Neuronal stem cell (in vitro differentiated cells): ENCODE results near the gene ADGRL3.

Experiments used
- DNase-seq: peaks from one replicate; pipeline ENCODE4 v3.0.0-alpha.2; 2013; ENCODE audit warnings: low spot score
- H2AFZ ChIP-seq: one replicate; pipeline ENCODE4 v1.6.1; 2013; ENCODE audit warnings: mild to moderate bottlenecking, low read length, inconsistent platforms
- H2AK5ac ChIP-seq: 2 replicates; pipeline ENCODE4 v1.6.1; 2013; ENCODE audit warnings: low read depth, mild to moderate bottlenecking, inconsistent platforms, low read length, moderate library complexity, mixed read lengths
- H2BK120ac ChIP-seq: 2 replicates; pipeline ENCODE4 v1.6.1; 2013; ENCODE audit warnings: low read depth, mild to moderate bottlenecking, inconsistent platforms, low read length, moderate library complexity, mixed read lengths
- H2BK12ac ChIP-seq: one replicate; pipeline ENCODE4 v1.6.1; 2013; ENCODE audit warnings: low read length, inconsistent platforms
- H2BK15ac ChIP-seq: 2 replicates; pipeline ENCODE4 v1.6.1; 2013; ENCODE audit warnings: mild to moderate bottlenecking, low read length, inconsistent platforms, mixed read lengths
- H2BK5ac ChIP-seq: one replicate; pipeline ENCODE4 v1.6.1; 2013; ENCODE audit warnings: inconsistent platforms, mild to moderate bottlenecking, low read length, moderate library complexity
- H3K14ac ChIP-seq: one replicate; pipeline ENCODE4 v1.6.1; 2013; ENCODE audit warnings: low read length, inconsistent platforms
- H3K18ac ChIP-seq: 2 replicates; pipeline ENCODE4 v1.6.1; 2013; ENCODE audit warnings: low read length, inconsistent platforms
- H3K23ac ChIP-seq: 2 replicates; pipeline ENCODE4 v1.6.1; 2013; ENCODE audit warnings: low read depth, mild to moderate bottlenecking, mixed read lengths, low read length, inconsistent platforms; ENCODE audit not compliant: poor library complexity
- H3K27ac ChIP-seq: replicated peaks from 3 replicates; pipeline ENCODE4 v1.5.1; 2013; ENCODE audit warnings: low read length, inconsistent platforms
- H3K27me3 ChIP-seq, 3 experiments: 2 replicates each; pipeline ENCODE4 v1.6.1; 2013; ENCODE audit warnings: low read length in 3 of 3, mild to moderate bottlenecking in 2 of 3, inconsistent platforms in 1 of 3, low read depth in 1 of 3, mixed read lengths in 1 of 3, moderate library complexity in 1 of 3; ENCODE audit not compliant: control insufficient read depth in 3 of 3, insufficient read depth in 3 of 3
- H3K36me3 ChIP-seq, 2 donors: replicated peaks in 1 of 2; 2 replicates each; pipeline ENCODE4 v1.6.1; 2013; ENCODE audit warnings: low read length in 2 of 2; ENCODE audit not compliant: control insufficient read depth in 2 of 2, insufficient read depth in 2 of 2
- H3K4ac ChIP-seq: 2 replicates; pipeline ENCODE4 v1.6.1; 2013; ENCODE audit warnings: inconsistent platforms, mild to moderate bottlenecking, low read length, moderate library complexity
- H3K4me1 ChIP-seq, 2 donors: 1 replicate in 1 of 2; 2 replicates in 1 of 2; pipeline ENCODE4 v1.6.1; 2013; ENCODE audit warnings: low read length in 2 of 2, low read depth in 1 of 2; ENCODE audit not compliant: control insufficient read depth in 2 of 2, insufficient read depth in 1 of 2
- H3K4me2 ChIP-seq: one replicate; pipeline ENCODE4 v1.6.1; 2013; ENCODE audit warnings: mild to moderate bottlenecking, low read length, inconsistent platforms; ENCODE audit not compliant: insufficient read depth, poor library complexity, severe bottlenecking
- H3K4me3 ChIP-seq, 2 donors: 2 replicates each; pipeline ENCODE4 v1.5.1; 2013; ENCODE audit warnings: low read length in 2 of 2, mild to moderate bottlenecking in 2 of 2, inconsistent platforms in 1 of 2, moderate library complexity in 1 of 2
- H3K79me1 ChIP-seq: one replicate; pipeline ENCODE4 v1.6.1; 2013; ENCODE audit warnings: low read depth, mild to moderate bottlenecking, inconsistent platforms, low read length, moderate library complexity
- H3K9ac ChIP-seq: one replicate; pipeline ENCODE4 v1.6.1; 2013; ENCODE audit warnings: mild to moderate bottlenecking, low read depth, low read length, inconsistent platforms; ENCODE audit not compliant: poor library complexity
- H3K9me3 ChIP-seq, 2 donors: replicated peaks in 1 of 2; 2 replicates each; pipeline versions ENCODE3 to v1.6.1; 2013; ENCODE audit warnings: low read length in 2 of 2, mild to moderate bottlenecking in 2 of 2, inconsistent platforms in 1 of 2, low read depth in 1 of 2, mixed read lengths in 1 of 2, moderate library complexity in 1 of 2; ENCODE audit not compliant: control insufficient read depth in 2 of 2, insufficient read depth in 1 of 2
- H4K8ac ChIP-seq: one replicate; pipeline ENCODE4 v1.6.1; 2013; ENCODE audit warnings: low read depth, mild to moderate bottlenecking, inconsistent platforms, low read length, moderate library complexity
- H4K91ac ChIP-seq: one replicate; pipeline ENCODE4 v1.6.1; 2013; ENCODE audit warnings: low read length, low read depth, mild to moderate bottlenecking, inconsistent platforms; ENCODE audit not compliant: poor library complexity
- WGBS, 2 donors: extraction: QIAGEN DNeasy Blood & Tissue Kit; methylation state at CpG; one replicate each; pipeline ENCODE4 v1.1.7; 2013; ENCODE audit warnings: missing lambda C conversion rate in 2 of 2, mixed read lengths in 1 of 2; ENCODE audit not compliant: insufficient read length in 2 of 2, insufficient replicate concordance in 1 of 2; ENCODE audit errors: extremely low coverage in 2 of 2; 5-methylcytosine and 5-hydroxymethylcytosine counted together

ADGRL3 gene

GRCh38 chr4:61543976-61544375, 343.9 kb downstream of the ADGRL3 start:
- Histone ChIP-seq H4K91ac (no peak overlapping the region), H3K4me2 (no peak overlapping the region), H3K9me3 (no peaks in the 10 kb centered on the region), H2BK12ac (no peak overlapping the region), H2BK5ac (no peak overlapping the region), H3K27me3 (no peaks in the 10 kb centered on the region), H3K36me3 (no peaks in the 10 kb centered on the region), H3K79me1 (no peaks in the 10 kb centered on the region), H3K23ac (no peak overlapping the region), H3K14ac (no peak overlapping the region), H3K4me1 (peaks cover 0 to 10% of the 10 kb centered on the region in 2 donors), H3K27ac (no peak overlapping the region), H2BK15ac (no peak overlapping the region), H3K18ac (no peak overlapping the region), H3K9ac (no peak overlapping the region), H4K8ac (no peak overlapping the region), H3K4ac (no peak overlapping the region), H2AFZ (no peak overlapping the region), H2AK5ac (no peak overlapping the region), H3K4me3 (no peak overlapping the region), H2BK120ac (no peak overlapping the region)
- no CpG with 5 or more reads among the region's 3 CpGs for WGBS, 2 donors
- no peak for DNase-seq

GRCh38 chr4:61545902-61546480, 345.9 kb downstream of the ADGRL3 start:
- Histone ChIP-seq H3K27me3 (no peaks in the 10 kb centered on the region), H3K9ac (no peak overlapping the region), H4K91ac (no peak overlapping the region), H4K8ac (no peak overlapping the region), H3K4me2 (no peak overlapping the region), H3K4me1 (peaks cover 0 to 2% of the 10 kb centered on the region in 2 donors), H3K79me1 (no peaks in the 10 kb centered on the region), H3K18ac (no peak overlapping the region), H2BK12ac (no peak overlapping the region), H3K14ac (no peak overlapping the region), H2BK15ac (no peak overlapping the region), H3K9me3 (no peaks in the 10 kb centered on the region), H3K23ac (no peak overlapping the region), H3K4me3 (no peak overlapping the region), H2BK5ac (no peak overlapping the region), H2AFZ (no peak overlapping the region), H2BK120ac (no peak overlapping the region), H2AK5ac (no peak overlapping the region), H3K36me3 (no peaks in the 10 kb centered on the region), H3K4ac (no peak overlapping the region), H3K27ac (no peak overlapping the region)
- DNase-seq, result no peak
- WGBS, 2 donors, result no CpG with 5 or more reads among the region's 3 CpGs

DNA sequence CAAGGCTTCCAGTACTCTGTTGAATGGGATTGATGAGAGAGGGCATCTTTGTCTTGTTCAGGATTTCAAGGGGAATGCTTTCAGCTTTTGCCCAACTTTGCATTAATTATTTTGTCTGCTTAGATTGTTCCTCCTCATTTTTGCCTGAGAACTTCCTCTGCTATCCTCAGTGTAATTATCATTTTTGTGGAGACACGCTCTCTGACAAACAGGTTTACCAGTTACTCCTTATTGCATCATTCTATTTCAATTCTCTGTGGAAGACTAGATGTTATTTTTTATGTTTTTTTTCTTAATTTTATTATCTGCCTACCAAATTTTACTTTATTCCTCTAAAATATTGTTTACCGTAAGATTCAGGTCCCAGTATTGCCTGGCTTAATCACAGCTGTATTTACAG, 349.2 kb downstream of the ADGRL3 start:
- H3K9ac ChIP-seq, result no peak overlapping the region
- H3K4me1 ChIP-seq, result no peaks in the 10 kb centered on the region
- H3K23ac ChIP-seq, result no peak overlapping the region
- no peak overlapping the region for H2BK5ac ChIP-seq
- no peak overlapping the region for H3K4ac ChIP-seq
- H3K4me3 ChIP-seq, result no peak overlapping the region
- H2BK120ac ChIP-seq, result no peak overlapping the region
- no peaks in the 10 kb centered on the region for H3K36me3 ChIP-seq
- no peak overlapping the region for H4K91ac ChIP-seq
- no peaks in the 10 kb centered on the region for H3K79me1 ChIP-seq
- H2BK12ac ChIP-seq, result no peak overlapping the region
- H3K27ac ChIP-seq, result no peak overlapping the region
- H2AFZ ChIP-seq, result no peak overlapping the region
- no peaks in the 10 kb centered on the region for H3K9me3 ChIP-seq
- DNase-seq, result no peak
- H2BK15ac ChIP-seq, result no peak overlapping the region
- H3K27me3 ChIP-seq, result no peaks in the 10 kb centered on the region
- H3K4me2 ChIP-seq, result no peak overlapping the region
- no peak overlapping the region for H2AK5ac ChIP-seq
- no peak overlapping the region for H3K14ac ChIP-seq
- no peak overlapping the region for H4K8ac ChIP-seq
- no peak overlapping the region for H3K18ac ChIP-seq
- no CpG with 5 or more reads among the region's 2 CpGs for WGBS, 2 donors

- Histone ChIP-seq H2BK5ac (no peak overlapping the region), H3K36me3 (no peaks in the 10 kb centered on the region), H4K8ac (no peak overlapping the region), H2BK15ac (no peak overlapping the region), H3K79me1 (no peaks in the 10 kb centered on the region), H3K27ac (no peak overlapping the region), H3K23ac (no peak overlapping the region), H3K14ac (no peak overlapping the region), H4K91ac (no peak overlapping the region), H2AFZ (no peak overlapping the region), H2AK5ac (no peak overlapping the region), H3K18ac (no peak overlapping the region), H3K4me2 (no peak overlapping the region), H2BK12ac (no peak overlapping the region), H3K4me3 (no peak overlapping the region), H3K27me3 (no peaks in the 10 kb centered on the region), H3K4ac (no peak overlapping the region), H3K9ac (no peak overlapping the region), H3K4me1 (peaks cover 0 to 10% of the 10 kb centered on the region in 2 donors), H3K9me3 (no peaks in the 10 kb centered on the region), H2BK120ac (no peak overlapping the region)
- no CpG with 5 or more reads among the region's 1 CpG for WGBS, 2 donors
- DNase-seq, result no peak
Measured at GRCh38 chr4:61553557-61554125, 353.5 kb downstream of the ADGRL3 start.
